Stimulated activated CD8-positive, alpha-beta memory T cell treated with anti-CD3 and anti-CD28 coated beads, Interleukin-2, amount 100 ng/mL, for 48 hours (primary cell): ENCODE measurements around the gene BDKRB2.

Source experiments
- DNase-seq, 2 donors: peaks; one replicate each; pipeline ENCODE4 v3.0.0-alpha.2; 2020; ENCODE audit warnings: low read depth in 2 of 2

The BDKRB2 gene

GRCh38 chr14:96176811-96177211, 27.8 kb upstream of the BDKRB2 start:
- DNase-seq = no peak

GRCh38 chr14:96177766-96178375, 26.8 kb upstream of the BDKRB2 start:
- DNase-seq = no peak

DNA sequence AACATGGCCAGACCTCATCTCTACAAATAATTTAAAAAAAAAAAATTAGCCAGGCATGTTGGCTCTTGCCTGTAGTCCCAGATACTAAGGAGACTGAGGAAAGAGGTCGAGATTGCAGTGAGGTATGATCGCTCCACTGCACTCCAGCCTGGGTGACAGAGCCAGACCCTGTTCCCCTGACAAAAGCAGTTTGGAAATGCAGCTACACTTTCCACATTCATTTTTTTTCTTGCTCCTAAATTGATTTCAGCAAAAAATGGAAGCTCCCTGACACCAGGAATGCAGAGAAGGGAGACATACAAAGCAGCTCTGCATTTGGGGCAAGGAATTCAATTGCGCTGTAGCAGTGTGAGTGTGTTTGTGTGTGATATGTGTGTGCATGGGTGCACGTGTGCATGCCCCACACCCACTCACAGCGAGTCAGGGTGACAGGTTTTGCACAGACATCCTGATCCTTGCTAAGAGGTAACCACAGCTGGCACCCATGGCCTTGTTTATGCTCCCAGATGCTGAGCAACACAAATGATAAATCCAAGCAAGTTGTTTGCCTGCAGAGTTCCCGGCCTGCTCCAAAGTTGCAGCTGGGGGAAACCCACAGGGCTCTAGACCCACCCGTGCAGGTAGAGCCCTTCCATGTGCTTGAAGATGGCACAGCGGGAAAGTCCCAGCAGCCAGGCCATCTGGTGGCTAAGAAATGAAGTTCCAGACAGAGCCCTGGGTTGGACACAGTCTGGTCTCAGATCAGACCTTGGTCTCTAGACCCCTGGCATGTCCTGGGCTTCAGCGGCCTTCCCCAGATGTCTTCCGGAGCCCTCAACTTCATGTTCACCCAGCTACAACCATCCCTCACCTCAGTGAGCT, 25.9 kb upstream of the BDKRB2 start:
- no peak for DNase-seq

DNA sequence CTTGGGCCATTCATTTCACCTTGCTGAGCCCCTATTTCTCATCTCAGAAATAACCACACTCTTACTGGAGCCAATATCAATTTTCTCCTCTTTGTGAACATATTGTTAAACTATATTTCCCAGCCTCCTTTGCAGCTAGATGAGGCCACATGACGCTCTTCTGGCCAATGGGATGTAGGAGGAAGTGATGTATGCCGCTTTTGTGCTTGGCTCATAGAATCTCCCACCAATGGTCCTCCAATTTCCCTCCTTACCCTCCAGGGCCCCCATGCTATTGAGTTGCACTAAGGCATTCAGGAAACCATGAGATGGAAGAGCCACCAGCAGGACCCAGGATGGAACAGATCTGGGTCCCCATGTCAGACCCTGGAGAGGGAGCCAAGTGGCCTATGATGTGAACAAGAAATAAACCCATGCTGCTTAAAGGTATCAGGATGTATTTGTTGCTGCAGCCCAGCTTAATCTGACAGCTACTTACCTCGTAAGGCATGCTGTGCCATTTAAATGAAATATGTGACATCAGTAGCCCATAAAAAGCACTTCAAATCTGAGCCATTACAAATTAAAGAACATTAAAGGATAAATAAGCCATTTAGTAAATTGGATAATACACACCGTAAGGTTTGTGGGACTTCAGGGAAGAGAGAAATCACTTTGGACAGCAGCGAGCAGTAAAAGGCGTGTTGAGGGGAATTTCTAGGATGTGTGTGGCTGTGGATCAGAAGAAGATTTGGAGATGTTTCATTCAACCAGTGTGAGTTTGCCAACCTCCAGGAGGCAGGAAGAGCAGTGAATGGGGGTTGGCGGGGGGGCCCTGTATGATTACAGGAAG, 24.4 kb upstream of the BDKRB2 start:
- DNase-seq = no peak

DNA sequence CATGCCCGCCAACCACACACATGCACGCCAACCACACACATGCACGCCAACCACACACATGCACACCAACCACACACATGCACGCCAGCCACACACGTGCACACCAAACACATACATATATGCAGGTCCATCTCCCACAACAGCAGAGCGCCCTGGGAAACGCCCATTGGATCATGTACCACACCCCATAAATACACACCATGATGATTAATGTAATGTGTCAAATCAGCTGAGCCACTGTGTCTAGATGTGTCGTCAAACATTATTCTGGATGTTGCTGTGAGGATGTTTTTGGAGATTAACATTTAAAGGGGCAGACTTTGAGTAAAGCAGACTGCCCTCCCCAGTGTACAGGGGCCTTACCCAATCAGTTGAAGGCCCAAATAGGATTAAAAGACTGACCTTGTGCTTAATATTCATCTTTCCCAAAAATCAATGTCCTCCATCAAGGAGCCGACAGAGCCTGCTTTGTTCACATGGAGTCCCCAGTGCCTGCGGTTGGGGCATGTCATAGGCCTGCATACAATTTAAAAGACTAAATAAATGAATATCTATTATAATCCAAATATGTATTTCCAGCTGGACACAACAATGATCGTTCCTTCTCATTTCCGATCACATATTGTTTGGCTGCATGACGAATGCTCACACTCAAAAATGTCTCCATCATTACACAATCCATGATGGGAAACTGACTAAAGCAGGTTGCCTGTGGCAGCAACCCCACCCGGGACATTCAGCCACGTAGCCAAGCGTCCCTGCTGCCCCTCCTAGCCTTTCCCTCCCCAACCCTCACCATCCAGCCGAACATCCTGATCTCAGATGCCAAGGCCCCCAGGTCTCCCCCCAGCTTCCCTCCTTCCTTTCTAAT, 23.2 kb upstream of the BDKRB2 start:
- DNase-seq = no peak

- DNase-seq = no peak
Observed at GRCh38 chr14:96182546-96182945, 22.1 kb upstream of the BDKRB2 start.

DNA sequence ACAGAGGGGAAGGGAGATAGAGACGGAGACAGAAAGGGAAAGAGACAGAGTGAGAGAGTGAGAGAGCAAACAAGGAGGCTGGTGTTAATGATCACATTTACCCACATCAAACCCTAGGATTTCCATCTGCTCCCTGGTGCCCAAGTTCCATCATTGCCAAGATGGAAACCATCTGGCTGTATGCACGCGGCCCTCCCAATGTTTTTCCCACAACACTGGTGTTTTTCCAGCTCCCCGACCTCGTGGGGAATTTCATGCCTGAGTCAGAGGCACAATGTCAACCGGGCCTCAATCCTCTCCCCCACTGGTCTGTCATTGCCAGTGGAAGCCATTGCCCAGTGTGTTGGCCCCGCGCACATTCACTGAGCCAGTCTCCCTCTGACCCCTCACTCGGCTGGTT, 19.9 kb upstream of the BDKRB2 start:
- no peak for DNase-seq

DNA sequence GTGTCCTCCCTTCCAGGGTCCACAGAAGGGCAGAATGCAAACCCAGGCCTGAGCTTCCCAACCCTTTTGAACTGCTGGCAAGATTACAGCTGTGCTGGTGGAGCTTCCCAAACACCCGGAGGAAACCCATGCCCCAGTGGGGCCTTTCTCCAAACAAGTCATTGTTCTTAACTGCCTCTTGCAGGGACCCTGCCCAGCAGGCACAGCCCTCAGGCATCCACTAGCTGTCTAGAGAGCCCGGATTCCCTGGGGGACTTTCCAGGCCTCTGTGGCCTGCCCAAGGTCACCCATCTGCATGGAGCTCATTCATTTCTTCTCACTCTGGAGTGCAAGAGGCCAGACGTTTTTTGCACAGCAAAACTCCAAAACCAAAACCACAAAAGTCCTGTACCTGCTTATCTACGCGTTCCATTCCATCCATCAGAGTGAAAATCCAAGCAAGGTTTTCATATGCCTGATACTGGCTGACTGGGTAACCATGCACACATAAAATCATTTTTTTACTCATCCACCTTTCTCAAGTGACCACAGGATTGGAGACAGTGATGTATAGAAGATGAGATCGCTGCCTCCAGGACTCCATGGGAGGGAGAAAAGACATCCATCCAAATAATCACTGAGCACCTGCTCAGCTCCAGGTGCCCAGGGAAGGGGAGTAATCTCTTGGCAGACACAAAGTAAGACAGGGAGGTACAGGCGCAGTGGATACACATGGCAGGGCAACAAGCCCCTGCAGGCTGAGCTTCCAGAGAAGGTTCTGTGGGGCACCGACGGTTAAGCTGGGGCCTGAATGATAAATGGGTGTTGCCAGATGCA, 17.2 kb upstream of the BDKRB2 start:
- DNase-seq = no peak

GRCh38 chr14:96189281-96189711, 15.3 kb upstream of the BDKRB2 start:
- DNase-seq = no peak

- DNase-seq = no peak
Observed at GRCh38 chr14:96191353-96191752, 13.3 kb upstream of the BDKRB2 start.

DNA sequence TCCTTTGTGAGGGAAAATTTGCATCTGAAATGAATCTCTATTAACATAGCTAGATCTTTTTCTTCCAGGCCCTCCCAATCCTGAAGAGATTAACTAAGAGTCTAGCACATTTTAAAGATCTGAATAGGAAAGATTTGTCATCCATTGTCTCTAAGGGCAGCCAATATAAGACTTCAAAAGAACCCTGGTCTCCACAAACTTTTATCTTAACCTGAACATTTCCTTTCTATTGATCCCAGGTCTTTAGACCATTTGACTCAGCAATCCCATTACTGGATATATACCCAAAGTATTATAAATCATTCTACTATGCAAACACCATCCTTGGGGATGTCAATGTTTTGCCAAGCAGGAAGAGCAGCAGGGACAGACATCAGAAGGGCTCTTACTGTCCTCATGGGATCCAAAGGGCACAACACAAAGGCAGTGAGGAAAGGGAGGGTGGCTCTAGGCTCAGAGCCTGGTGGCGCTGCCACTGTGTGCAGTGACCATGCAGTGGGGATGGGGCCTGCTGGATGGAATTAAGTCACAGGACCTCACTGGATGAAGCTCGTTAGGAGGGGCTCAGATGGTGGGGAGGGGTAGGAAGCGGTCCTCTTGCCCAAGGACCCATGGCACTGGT, 12.7 kb upstream of the BDKRB2 start:
- no peak for DNase-seq

- no peak for DNase-seq
Observed at GRCh38 chr14:96192975-96193805, 11.4 kb upstream of the BDKRB2 start.

GRCh38 chr14:96194262-96194656, 10.4 kb upstream of the BDKRB2 start:
- no peak for DNase-seq

- no peak for DNase-seq
Observed at GRCh38 chr14:96194657-96195431, 9.8 kb upstream of the BDKRB2 start.

DNA sequence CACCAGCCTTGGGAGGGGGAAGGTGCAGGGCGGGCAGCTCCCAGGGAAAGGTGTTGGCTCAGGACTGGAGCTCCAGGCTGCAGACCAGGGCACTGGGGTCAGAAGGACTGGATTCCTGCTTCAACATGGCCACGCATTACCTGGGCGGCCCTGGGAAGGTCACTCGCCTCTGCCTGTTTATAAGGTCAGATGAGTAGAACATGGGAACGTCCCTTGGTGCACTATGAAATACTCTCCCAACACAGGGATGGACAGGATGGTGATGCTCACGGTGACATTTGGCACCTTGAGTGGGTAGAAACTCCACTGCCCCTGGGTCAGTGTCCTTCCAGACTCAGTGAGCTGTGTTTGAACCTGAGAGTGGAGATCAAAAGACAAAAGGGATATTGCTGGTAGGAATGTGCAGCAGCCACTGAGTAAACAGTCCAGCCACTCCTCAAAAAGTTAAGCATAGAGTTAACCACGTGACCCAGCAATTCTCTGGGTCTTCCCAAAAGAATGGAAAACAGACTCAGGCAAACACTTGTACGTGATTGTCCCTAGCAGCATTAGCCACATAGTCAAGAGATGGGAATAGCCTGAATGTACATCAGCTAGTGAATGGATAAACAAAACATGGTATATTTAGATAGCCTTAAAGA, 9.1 kb upstream of the BDKRB2 start:
- DNase-seq = no peak

DNA sequence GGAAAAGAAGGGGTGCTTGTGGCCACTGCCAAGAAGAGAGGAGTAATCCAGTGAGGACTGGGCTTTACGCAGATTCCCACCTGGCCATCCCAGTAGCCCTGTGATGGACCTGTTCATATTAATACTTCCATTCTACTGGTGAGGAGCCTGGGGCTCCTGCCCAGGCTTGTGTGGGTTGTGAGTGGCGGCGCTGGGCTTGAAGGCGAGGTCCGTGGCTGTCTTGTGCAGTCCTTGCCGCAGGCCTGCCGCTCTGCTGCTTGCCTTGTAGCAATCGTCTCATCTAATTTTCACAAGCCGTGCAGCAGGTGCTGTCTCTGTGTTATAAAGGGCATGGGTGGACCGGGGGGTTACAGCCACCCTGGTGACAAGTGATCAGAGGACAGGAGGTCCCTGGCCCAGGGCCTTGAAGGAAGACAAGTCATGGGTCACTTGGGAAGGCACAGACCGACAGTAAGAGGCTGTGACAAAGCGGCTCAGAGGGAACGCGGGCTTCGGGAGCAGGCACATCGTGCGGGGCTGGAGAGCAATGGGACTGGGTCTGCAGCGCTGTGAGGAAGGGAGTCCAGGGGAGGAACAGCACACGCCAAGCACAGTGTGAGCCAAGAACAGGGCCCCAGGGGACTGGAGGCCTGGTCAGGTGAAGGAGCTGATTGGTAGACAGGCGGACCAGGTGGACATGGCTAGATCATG, 7.3 kb upstream of the BDKRB2 start:
- DNase-seq = no peak

- no peak for DNase-seq
Observed at GRCh38 chr14:96197969-96198368, 6.7 kb upstream of the BDKRB2 start.
